Neural crest cell (in vitro differentiated cells): ENCODE data around the gene ZFP82. TPM values are rescaled to one million over a fixed set of nuclear protein-coding genes. Genes with fewer than 3 reads are reported as not detected.

Source experiments
- DNase-seq: peaks from one replicate; pipeline ENCODE4 v3.0.0; 2021; ENCODE audit warnings: low read depth, mixed read lengths, low spot score
- H3K27ac Mint-ChIP-seq: one replicate; pipeline ENCODE4 v1.8.0; 2021; ENCODE audit warnings: mild to moderate bottlenecking, mixed read lengths; ENCODE audit not compliant: unreplicated experiment
- H3K27me3 Mint-ChIP-seq: 2 replicates; pipeline ENCODE4 v1.8.0; 2021; ENCODE audit warnings: low read depth, mild to moderate bottlenecking, mixed read lengths
- H3K36me3 Mint-ChIP-seq: 2 replicates; pipeline ENCODE4 v1.8.0; 2021; ENCODE audit warnings: low read depth, mild to moderate bottlenecking, mixed read lengths
- H3K4me1 Mint-ChIP-seq: 2 replicates; pipeline ENCODE4 v1.8.0; 2021; ENCODE audit warnings: mixed read lengths
- H3K4me3 Mint-ChIP-seq: one replicate; pipeline ENCODE4 v1.8.0; 2021; ENCODE audit warnings: mild to moderate bottlenecking, mixed read lengths
- H3K9me3 Mint-ChIP-seq: 2 replicates; pipeline ENCODE4 v1.8.0; 2021; ENCODE audit warnings: mixed read lengths
- total RNA-seq: library from RNA; stranded (reverse); gene quantifications from 2 replicates; pipeline ENCODE4 v1.2.1, GENCODE V29; 2021
- TF ChIP-seq, protein P1 (sequence below): fragments of 200-600 bp; sonication (generic); conservative IDR thresholded peaks from 2 replicates; pipeline ENCODE4 v1.5.0; 2021; ENCODE audit warnings: antibody characterized with exemption, mild to moderate bottlenecking

Gene ZFP82
- total RNA-seq, 1 donor from 2014 or later: 19.0 TPM

GRCh38 chr19:36436531-36436930 is 18.1 kb upstream of the ZFP82 start:
- Mint-ChIP-seq H3K36me3 (peaks cover 8% of the 10 kb centered on the region), H3K27me3 (peaks cover 5% of the 10 kb centered on the region), H3K4me1 (no peaks in the 10 kb centered on the region), H3K9me3 (peaks cover 15% of the 10 kb centered on the region), H3K4me3 (no peak overlapping the region), H3K27ac (no peak overlapping the region)
- no peak for DNase-seq
- TF ChIP-seq, protein P1, sequence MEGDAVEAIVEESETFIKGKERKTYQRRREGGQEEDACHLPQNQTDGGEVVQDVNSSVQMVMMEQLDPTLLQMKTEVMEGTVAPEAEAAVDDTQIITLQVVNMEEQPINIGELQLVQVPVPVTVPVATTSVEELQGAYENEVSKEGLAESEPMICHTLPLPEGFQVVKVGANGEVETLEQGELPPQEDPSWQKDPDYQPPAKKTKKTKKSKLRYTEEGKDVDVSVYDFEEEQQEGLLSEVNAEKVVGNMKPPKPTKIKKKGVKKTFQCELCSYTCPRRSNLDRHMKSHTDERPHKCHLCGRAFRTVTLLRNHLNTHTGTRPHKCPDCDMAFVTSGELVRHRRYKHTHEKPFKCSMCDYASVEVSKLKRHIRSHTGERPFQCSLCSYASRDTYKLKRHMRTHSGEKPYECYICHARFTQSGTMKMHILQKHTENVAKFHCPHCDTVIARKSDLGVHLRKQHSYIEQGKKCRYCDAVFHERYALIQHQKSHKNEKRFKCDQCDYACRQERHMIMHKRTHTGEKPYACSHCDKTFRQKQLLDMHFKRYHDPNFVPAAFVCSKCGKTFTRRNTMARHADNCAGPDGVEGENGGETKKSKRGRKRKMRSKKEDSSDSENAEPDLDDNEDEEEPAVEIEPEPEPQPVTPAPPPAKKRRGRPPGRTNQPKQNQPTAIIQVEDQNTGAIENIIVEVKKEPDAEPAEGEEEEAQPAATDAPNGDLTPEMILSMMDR: no peak

GRCh38 chr19:36423925-36424324 is 5.5 kb upstream of the ZFP82 start:
- no peak for DNase-seq
- Mint-ChIP-seq H3K9me3 (peaks cover 8% of the 10 kb centered on the region), H3K4me1 (peaks cover 1% of the 10 kb centered on the region), H3K36me3 (peaks cover 2% of the 10 kb centered on the region), H3K27me3 (peaks cover 2% of the 10 kb centered on the region), H3K4me3 (no peak overlapping the region), H3K27ac (no peak overlapping the region)
- TF ChIP-seq, protein P1: no peak

GRCh38 chr19:36421749-36422481 is 3.5 kb upstream of the ZFP82 start:
- no peak overlapping the region for H3K27ac Mint-ChIP-seq
- TF ChIP-seq, protein P1: no peak
- peaks cover 20% of the 10 kb centered on the region for H3K4me1 Mint-ChIP-seq
- peaks cover 15% of the 10 kb centered on the region for H3K36me3 Mint-ChIP-seq
- peaks cover 8% of the 10 kb centered on the region for H3K9me3 Mint-ChIP-seq
- no peak for DNase-seq
- H3K4me3 Mint-ChIP-seq: peak overlapping the region; percentile 73
- H3K27me3 Mint-ChIP-seq: peaks cover 2% of the 10 kb centered on the region

DNA sequence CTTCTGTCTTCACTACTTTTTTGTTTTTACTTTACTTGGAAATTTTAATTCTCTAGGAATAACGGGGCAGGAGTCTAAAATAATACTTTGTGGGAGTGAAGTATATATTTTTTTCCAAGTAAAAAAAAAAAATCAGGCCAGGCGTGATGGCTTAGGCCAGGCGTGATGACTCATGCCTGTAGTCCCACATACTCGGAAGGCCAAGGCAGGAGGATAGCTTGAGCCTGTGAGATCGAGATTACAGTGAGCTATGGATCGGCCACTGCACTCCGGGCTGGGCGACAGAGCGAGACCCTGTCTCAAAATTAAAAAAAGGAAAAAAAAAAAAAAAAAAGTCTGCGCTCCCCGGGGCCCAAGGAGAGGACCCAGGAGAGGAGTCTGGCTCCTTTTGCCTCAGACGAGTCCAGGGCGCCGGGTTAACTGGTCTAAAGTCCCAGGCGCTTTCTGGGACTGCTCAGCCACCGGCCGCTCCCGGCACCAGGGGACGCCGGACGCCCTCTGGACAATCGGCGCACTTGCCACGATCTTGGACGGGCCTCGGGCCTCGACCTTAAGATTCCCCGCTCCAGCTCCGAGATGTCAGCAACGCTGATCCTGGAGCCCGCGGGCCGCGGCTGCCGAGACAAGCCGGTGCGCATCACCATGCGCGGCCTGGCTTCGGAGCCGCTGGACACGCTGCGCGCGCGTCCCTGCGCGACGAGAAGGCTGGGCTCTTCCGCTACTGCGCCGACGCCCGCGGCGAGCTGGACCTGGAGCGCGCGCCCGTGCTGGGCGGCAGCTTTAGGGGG is 2.7 kb upstream of the ZFP82 start:
- H3K36me3 Mint-ChIP-seq: peaks cover 17% of the 10 kb centered on the region
- peaks cover 2% of the 10 kb centered on the region for H3K27me3 Mint-ChIP-seq
- peaks cover 21% of the 10 kb centered on the region for H3K4me1 Mint-ChIP-seq
- no peak overlapping the region for H3K4me3 Mint-ChIP-seq
- TF ChIP-seq, protein P1: no peak
- no peak for DNase-seq
- peaks cover 8% of the 10 kb centered on the region for H3K9me3 Mint-ChIP-seq
- no peak overlapping the region for H3K27ac Mint-ChIP-seq

GRCh38 chr19:36417752-36418286 is 625 bp downstream of the ZFP82 start:
- peak; percentile 12 for DNase-seq
- Mint-ChIP-seq H3K4me1 (peaks cover 21% of the 10 kb centered on the region), H3K27ac (peak overlapping the region; percentile 98), H3K27me3 (no peaks in the 10 kb centered on the region), H3K36me3 (peaks cover 40% of the 10 kb centered on the region), H3K9me3 (peaks cover 5% of the 10 kb centered on the region), H3K4me3 (peak overlapping the region; percentile 97)
- TF ChIP-seq, protein P1: no peak
